Measurements from ENCODE around the gene NCAM1. TPM values are rescaled to one million over a fixed set of nuclear protein-coding genes. Genes with fewer than 3 reads are reported as not detected.

Gene NCAM1
- total RNA-seq, 1 experiment from 2014 or later, result 5.9 TPM

- no peak for TF ChIP-seq ZSCAN18 (CRISPR knock-in tag; IDR thresholded peaks at IDR 0.05)
- no peak for TF ChIP-seq ATF6 (CRISPR knock-in tag; IDR thresholded peaks at IDR 0.05)
- TF ChIP-seq NR3C1 (CRISPR knock-in tag; conservative IDR thresholded peaks at IDR 0.05; ENCODE audit: low read depth), result no peak
- TF ChIP-seq AR (CRISPR knock-in tag; IDR thresholded peaks at IDR 0.05), result no peak
- TF ChIP-seq ZBTB21 (CRISPR knock-in tag; IDR thresholded peaks at IDR 0.05; ENCODE audit: borderline replicate concordance), result no peak
- no peak for TF ChIP-seq NR1H2 (CRISPR knock-in tag; IDR thresholded peaks at IDR 0.05)
- no peak for TF ChIP-seq NFYB (CRISPR knock-in tag; conservative IDR thresholded peaks at IDR 0.05; ENCODE audit: low read depth)
- TF ChIP-seq ZNF423 (CRISPR knock-in tag; IDR thresholded peaks at IDR 0.05), result no peak
- TF ChIP-seq ZNF219 (CRISPR knock-in tag; IDR thresholded peaks at IDR 0.05; ENCODE audit: borderline replicate concordance), result no peak
- no peak for TF ChIP-seq OVOL2 (CRISPR knock-in tag; IDR thresholded peaks at IDR 0.05; ENCODE audit: borderline replicate concordance)
- no peak for TF ChIP-seq SMAD4 (CRISPR knock-in tag; IDR thresholded peaks at IDR 0.05)
- TF ChIP-seq, protein P1, sequence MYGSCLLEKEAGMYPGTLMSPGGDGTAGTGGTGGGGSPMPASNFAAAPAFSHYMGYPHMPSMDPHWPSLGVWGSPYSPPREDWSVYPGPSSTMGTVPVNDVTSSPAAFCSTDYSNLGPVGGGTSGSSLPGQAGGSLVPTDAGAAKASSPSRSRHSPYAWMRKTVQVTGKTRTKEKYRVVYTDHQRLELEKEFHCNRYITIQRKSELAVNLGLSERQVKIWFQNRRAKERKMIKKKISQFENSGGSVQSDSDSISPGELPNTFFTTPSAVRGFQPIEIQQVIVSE (CRISPR knock-in tag; IDR thresholded peaks at IDR 0.05; ENCODE audit: borderline replicate concordance), result no peak
Observed at GRCh38 chr11:113247221-113247620, 286.0 kb downstream of the NCAM1 start (continued).

- ChIA-PET POLR2A (interaction anchor here (0.6 kb wide), 1 partner anchor 82 kb away, joined by 3 read pairs; no protein-coding TSS in a partner anchor), CTCF (interaction anchor here (0.5 to 1.0 kb wide), 2 partner anchors 42 to 968 kb away, joined by 3 to 4 read pairs; no protein-coding TSS in a partner anchor)
- Mint-ChIP-seq H3K36me3 (no peaks in the 10 kb centered on the region), H3K27me3 (ENCODE audit: low read depth) (no peaks in the 10 kb centered on the region), H3K4me3 (no peak overlapping the region), H3K27ac (no peak overlapping the region), H3K4me1 (peaks cover 19% of the 10 kb centered on the region), H3K9me3 (no peaks in the 10 kb centered on the region)
- DNase-seq (ENCODE audit: low spot score) (no peak), ATAC-seq (no peak)
- TF ChIP-seq E2F4 (CRISPR knock-in tag; IDR thresholded peaks at IDR 0.05; ENCODE audit: borderline replicate concordance, low read depth) (no peak), ZNF396 (CRISPR knock-in tag; IDR thresholded peaks at IDR 0.05; ENCODE audit: borderline replicate concordance) (no peak), ZBTB21 (CRISPR knock-in tag; IDR thresholded peaks at IDR 0.05; ENCODE audit: borderline replicate concordance) (no peak), HMGA2 (CRISPR knock-in tag; IDR thresholded peaks at IDR 0.05) (no peak), GTF2I (CRISPR knock-in tag; conservative IDR thresholded peaks at IDR 0.05) (no peak), PRRX2 (CRISPR knock-in tag; IDR thresholded peaks at IDR 0.05) (no peak), RELA (CRISPR knock-in tag; IDR thresholded peaks at IDR 0.05; ENCODE audit: borderline replicate concordance) (no peak), NFYB (CRISPR knock-in tag; conservative IDR thresholded peaks at IDR 0.05; ENCODE audit: low read depth) (no peak), ZNF317 (CRISPR knock-in tag; IDR thresholded peaks at IDR 0.05; ENCODE audit: borderline replicate concordance, low read depth) (no peak), GRHL2 (CRISPR knock-in tag; IDR thresholded peaks at IDR 0.05; ENCODE audit: insufficient replicate concordance, severe bottlenecking) (no peak), GABPB1 (CRISPR knock-in tag; IDR thresholded peaks at IDR 0.05) (no peak), AR (CRISPR knock-in tag; IDR thresholded peaks at IDR 0.05) (no peak), ESRRA (CRISPR knock-in tag; IDR thresholded peaks at IDR 0.05; ENCODE audit: borderline replicate concordance) (no peak)
- TF ChIP-seq, protein P2, sequence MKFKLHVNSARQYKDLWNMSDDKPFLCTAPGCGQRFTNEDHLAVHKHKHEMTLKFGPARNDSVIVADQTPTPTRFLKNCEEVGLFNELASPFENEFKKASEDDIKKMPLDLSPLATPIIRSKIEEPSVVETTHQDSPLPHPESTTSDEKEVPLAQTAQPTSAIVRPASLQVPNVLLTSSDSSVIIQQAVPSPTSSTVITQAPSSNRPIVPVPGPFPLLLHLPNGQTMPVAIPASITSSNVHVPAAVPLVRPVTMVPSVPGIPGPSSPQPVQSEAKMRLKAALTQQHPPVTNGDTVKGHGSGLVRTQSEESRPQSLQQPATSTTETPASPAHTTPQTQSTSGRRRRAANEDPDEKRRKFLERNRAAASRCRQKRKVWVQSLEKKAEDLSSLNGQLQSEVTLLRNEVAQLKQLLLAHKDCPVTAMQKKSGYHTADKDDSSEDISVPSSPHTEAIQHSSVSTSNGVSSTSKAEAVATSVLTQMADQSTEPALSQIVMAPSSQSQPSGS (CRISPR knock-in tag; IDR thresholded peaks at IDR 0.05; ENCODE audit: borderline replicate concordance, low read depth), result no peak
Observed at GRCh38 chr11:113247966-113248365, 286.7 kb downstream of the NCAM1 start.
